AG04449 (cell line): ENCODE measurements around the gene ANKHD1.
"Not testable (repeated sequence)": the region's sequence is repeated elsewhere in the genome, so short reads cannot be mapped to it uniquely, and the experiment has no call there.

Experiments
- CTCF ChIA-PET: fragments of 350-600 bp; formaldehyde crosslinking; extraction: SDS; loops from one replicate; lab custom pipeline; 2021; ENCODE audit warnings: antibody characterized with exemption; lab: Yijun Ruan, JAX
- POLR2A ChIA-PET: fragments of 400-600, 350-600 bp; formaldehyde crosslinking; extraction: SDS; loops from one replicate; lab custom pipeline; 2020; ENCODE audit warnings: antibody characterized with exemption, inconsistent platforms; lab: Yijun Ruan, JAX
- DNase-seq: peaks from one replicate; pipeline ENCODE4 v3.0.0-alpha.2; 2010; ENCODE audit warnings: low read depth, low spot score
- H3K4me3 ChIP-seq: 2 replicates; pipeline ENCODE4 v1.5.1; 2011; ENCODE audit warnings: low read depth, mild to moderate bottlenecking, control low read depth, low read length
- CTCF ChIP-seq: IDR thresholded peaks from one replicate; pipeline ENCODE4 v1.5.1; 2011; ENCODE audit warnings: mild to moderate bottlenecking, moderate library complexity, low read length, control low read depth, inconsistent platforms; ENCODE audit not compliant: insufficient read depth; ENCODE audit errors: missing control alignments

ANKHD1 gene

GRCh38 chr5:140420665-140421361 is 19.2 kb downstream of the ANKHD1 start:
- ChIA-PET POLR2A (no interaction called here), CTCF (interaction anchor here (0.7 to 1.3 kb wide), 2 partner anchors 47 to 218 kb away, joined by 3 to 4 read pairs; partner anchors contain the start of gene TMCO6)
- TF ChIP-seq CTCF = no peak
- no peak for DNase-seq
- H3K4me3 ChIP-seq = no peak overlapping the region

DNA sequence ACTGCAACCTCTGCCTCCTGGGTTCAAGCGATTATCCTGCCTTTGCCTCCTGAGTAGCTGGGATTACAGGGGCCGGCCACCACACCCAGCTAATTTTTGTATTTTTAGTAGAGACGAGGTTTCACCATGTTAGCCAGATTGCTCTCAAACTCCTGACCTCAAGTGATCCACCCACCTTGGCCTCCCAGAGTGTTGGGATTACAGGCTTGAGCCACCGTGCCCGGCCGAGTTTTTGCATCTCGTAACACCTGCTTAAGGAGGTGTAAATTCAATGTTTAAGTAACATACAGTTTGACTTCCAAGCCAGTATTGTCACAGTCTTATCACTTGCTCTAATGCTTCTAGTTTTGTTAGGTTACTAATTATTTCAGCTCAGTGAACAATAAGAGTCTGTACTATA is 19.7 kb downstream of the ANKHD1 start:
- DNase-seq, CTCF ChIA-PET, POLR2A ChIA-PET, H3K4me3 ChIP-seq: not testable (repeated sequence)

- CTCF ChIA-PET = no interaction called here
- H3K4me3 ChIP-seq = no peak overlapping the region
- DNase-seq = no peak
- TF ChIP-seq CTCF = no peak
- POLR2A ChIA-PET = no interaction called here
Observed at GRCh38 chr5:140423609-140424008, 22.0 kb downstream of the ANKHD1 start.

- CTCF ChIA-PET = no interaction called here
- no peak for DNase-seq
- H3K4me3 ChIP-seq = no peak overlapping the region
- TF ChIP-seq CTCF = no peak
- POLR2A ChIA-PET = no interaction called here
Observed at GRCh38 chr5:140424135-140424534, 22.5 kb downstream of the ANKHD1 start.

DNA sequence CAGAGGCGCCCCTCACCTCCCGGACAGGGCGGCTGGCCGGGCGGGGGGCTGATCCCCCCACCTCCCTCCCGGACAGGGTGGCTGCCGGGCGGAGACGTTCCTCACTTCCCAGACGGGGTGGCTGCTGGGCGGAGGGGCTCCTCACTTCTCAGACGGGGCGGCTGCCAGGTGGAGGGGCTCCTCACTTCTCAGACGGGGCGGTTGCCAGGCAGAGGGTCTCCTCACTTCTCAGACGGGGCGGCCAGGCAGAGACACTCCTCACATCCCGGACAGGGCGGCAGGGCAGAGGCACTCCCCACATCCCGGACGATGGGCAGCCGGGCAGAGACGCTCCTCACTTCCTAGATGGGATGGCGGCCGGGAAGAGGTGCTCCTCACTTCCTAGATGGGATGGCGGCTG is 26.1 kb downstream of the ANKHD1 start:
- H3K4me3 ChIP-seq, DNase-seq, POLR2A ChIA-PET, CTCF ChIA-PET: not testable (repeated sequence)

DNA sequence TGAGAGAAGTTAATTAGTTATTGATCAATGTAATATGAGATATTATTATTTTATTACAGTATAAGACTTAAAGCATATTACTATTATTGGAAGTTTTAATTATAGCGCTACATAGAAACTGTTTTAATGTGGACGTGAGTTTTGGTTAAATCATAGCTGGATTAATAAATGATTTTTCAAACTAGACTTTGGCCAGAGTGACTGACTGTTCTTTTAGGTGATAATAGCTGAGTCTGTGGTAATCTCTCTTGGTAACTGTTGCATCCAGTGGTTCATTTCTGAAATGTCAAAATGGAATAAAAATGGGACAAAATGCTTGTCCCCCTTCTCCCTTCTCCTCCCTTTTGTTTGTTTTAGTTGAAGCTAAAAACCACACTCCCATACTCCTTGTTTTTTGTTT is 28.1 kb downstream of the ANKHD1 start:
- no peak for TF ChIP-seq CTCF
- POLR2A ChIA-PET = no interaction called here
- CTCF ChIA-PET = interaction anchor here (0.7 to 1.4 kb wide), 4 partner anchors 18 to 223 kb away, joined by 3 to 5 read pairs (median 4); no protein-coding TSS in a partner anchor
- DNase-seq = no peak
- H3K4me3 ChIP-seq = no peak overlapping the region

DNA sequence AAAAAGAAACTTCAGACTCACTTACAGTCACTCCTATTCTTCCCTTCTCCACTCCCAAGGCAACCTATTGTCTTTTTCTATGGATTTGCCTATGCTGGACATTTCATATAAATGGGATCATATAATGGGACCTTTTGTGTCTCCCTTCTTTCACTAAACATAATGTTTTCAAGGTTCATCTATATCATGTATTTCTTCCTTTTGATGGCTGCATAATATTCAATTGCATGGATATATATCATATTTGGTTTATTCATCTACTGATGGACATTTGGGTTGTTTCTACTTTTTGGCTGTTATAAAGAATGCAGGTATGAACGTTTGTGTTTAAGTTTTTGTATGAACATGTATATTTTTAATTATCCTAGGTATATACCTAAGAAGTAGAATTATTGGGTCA is 30.6 kb downstream of the ANKHD1 start:
- ChIA-PET POLR2A (no interaction called here), CTCF (no interaction called here)
- H3K4me3 ChIP-seq = no peak overlapping the region
- TF ChIP-seq CTCF = no peak
- no peak for DNase-seq
